OCI-LY3 (cell line): ENCODE results near the gene NUP210L.
"Not testable (repeated sequence)": the region's sequence is repeated elsewhere in the genome, so short reads cannot be mapped to it uniquely, and the experiment has no call there.

Experiments used
- H2AFZ ChIP-seq: fragments of 200-600, 300-600 bp; shearing (Covaris generic); 2 replicates; pipeline ENCODE4 v1.6.0; 2014; ENCODE audit warnings: antibody characterized with exemption, low read depth, low read length
- H3K27ac ChIP-seq: fragments of 200-600, 300-600 bp; sonication (generic); 2 replicates; pipeline ENCODE4 v1.5.1; 2014; ENCODE audit warnings: mild to moderate bottlenecking, low read length, moderate library complexity, mixed read lengths
- H3K27me3 ChIP-seq: fragments of 200-600, 300-600 bp; sonication (generic); 2 replicates; pipeline ENCODE4 v1.6.1; 2014; ENCODE audit warnings: low read depth, low read length, mixed read lengths
- H3K36me3 ChIP-seq: fragments of 200-600, 300-600 bp; sonication (generic); replicated peaks from 2 replicates; pipeline ENCODE3; 2014; ENCODE audit warnings: low read depth, low read length, mixed read lengths
- H3K4me1 ChIP-seq: fragments of 300-600, 200-600 bp; sonication (generic); 2 replicates; pipeline ENCODE4 v1.6.1; 2014; ENCODE audit warnings: low read length, mixed read lengths
- H3K4me2 ChIP-seq: fragments of 200-600, 300-600 bp; sonication (generic); 2 replicates; pipeline ENCODE4 v1.6.1; 2014; ENCODE audit warnings: low read length, mixed read lengths
- H3K4me3 ChIP-seq: fragments of 300-600, 200-600 bp; sonication (generic); 2 replicates; pipeline ENCODE4 v1.5.1; 2014; ENCODE audit warnings: antibody characterized with exemption, mild to moderate bottlenecking, low read length, moderate library complexity
- H3K79me2 ChIP-seq: fragments of 300-600, 200-600 bp; shearing (Covaris generic); 2 replicates; pipeline ENCODE4 v1.6.1; 2014; ENCODE audit warnings: mild to moderate bottlenecking, low read length, mixed read lengths
- H3K9ac ChIP-seq: fragments of 300-600, 200-600 bp; shearing (Covaris generic); 2 replicates; pipeline ENCODE4 v1.6.0; 2014; ENCODE audit warnings: mild to moderate bottlenecking, low read length, moderate library complexity
- H3K9me3 ChIP-seq: fragments of 200-600, 300-600 bp; shearing (Covaris generic); 2 replicates; pipeline ENCODE4 v1.6.1; 2014; ENCODE audit warnings: low read length, mixed read lengths; ENCODE audit not compliant: insufficient read depth
- H4K20me1 ChIP-seq: fragments of 200-600, 300-600 bp; sonication (generic); 2 replicates; pipeline ENCODE4 v1.6.1; 2016; ENCODE audit warnings: low read length, mixed read lengths; ENCODE audit not compliant: insufficient read depth
- EZH2phosphoT487 ChIP-seq: fragments of 200-600 bp; shearing (Covaris generic); IDR thresholded peaks from 2 replicates; pipeline ENCODE4 v1.6.1; 2018; ENCODE audit warnings: antibody characterized with exemption, mixed run types, low read depth
- TF ChIP-seq, protein P1 (sequence below): fragments of 200-600, 300-600 bp; sonication (generic); IDR thresholded peaks from 2 replicates; pipeline ENCODE4 v1.5.1; 2014; ENCODE audit warnings: antibody characterized with exemption, low read length, low read depth

Gene NUP210L

DNA sequence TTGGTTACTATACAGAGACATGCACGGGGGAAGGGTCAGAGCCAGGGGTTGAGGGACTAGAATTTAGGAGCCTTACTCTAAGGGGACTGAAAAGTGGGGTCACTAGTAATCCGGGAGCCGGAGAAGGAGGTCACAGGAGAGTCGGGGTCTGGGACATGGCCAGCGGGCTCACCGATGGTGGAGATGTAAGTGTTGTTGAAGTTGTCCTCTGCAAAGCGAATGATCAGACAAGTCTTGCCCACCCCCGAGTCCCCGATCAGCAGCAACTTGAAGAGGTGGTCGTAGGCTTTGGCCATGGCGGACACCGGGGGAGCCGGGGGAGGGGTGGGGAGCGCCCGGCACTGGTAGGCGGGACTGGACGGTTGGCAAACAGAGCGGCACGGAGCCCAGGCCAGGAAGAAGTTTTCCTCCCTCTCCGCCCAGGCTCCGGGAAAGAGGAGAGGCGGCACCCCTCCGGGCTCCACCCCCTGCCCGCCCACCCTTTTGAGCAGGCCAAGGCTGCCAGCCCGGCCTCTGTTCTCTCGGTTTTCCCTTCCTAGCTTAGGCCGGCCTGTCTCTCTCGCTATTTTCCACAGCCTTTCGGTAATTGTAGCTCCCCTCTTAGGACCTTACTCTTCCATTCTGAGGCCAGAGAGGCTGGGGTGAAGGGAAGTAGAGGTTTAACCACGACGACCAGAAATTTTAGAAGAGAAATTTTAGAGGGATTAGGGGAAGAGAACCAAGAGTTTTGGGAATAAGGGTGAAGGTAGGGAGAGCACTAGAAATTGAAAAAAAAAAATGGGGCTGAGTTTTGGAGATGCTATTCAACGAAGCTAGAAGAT lies 168.7 kb downstream of the NUP210L start, which contains the start of gene RAB13:
Gene RAB13, minus strand, starts transcription at position 399 of the 821 bp plus-strand sequence. Its CDS starts 103 bp downstream, at position 296.
- H3K36me3 ChIP-seq, result peaks cover 2% of the 10 kb centered on the region
- H3K4me1 ChIP-seq, result peaks cover 33% of the 10 kb centered on the region
- H4K20me1 ChIP-seq, result no peaks in the 10 kb centered on the region
- no peak for TF ChIP-seq EZH2phosphoT487
- TF ChIP-seq, protein P1, sequence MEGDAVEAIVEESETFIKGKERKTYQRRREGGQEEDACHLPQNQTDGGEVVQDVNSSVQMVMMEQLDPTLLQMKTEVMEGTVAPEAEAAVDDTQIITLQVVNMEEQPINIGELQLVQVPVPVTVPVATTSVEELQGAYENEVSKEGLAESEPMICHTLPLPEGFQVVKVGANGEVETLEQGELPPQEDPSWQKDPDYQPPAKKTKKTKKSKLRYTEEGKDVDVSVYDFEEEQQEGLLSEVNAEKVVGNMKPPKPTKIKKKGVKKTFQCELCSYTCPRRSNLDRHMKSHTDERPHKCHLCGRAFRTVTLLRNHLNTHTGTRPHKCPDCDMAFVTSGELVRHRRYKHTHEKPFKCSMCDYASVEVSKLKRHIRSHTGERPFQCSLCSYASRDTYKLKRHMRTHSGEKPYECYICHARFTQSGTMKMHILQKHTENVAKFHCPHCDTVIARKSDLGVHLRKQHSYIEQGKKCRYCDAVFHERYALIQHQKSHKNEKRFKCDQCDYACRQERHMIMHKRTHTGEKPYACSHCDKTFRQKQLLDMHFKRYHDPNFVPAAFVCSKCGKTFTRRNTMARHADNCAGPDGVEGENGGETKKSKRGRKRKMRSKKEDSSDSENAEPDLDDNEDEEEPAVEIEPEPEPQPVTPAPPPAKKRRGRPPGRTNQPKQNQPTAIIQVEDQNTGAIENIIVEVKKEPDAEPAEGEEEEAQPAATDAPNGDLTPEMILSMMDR, result no peak
- no peaks in the 10 kb centered on the region for H3K27me3 ChIP-seq
- H3K4me2 ChIP-seq, result peak within 1 kb of the TSS; percentile 78
- peak within 1 kb of the TSS; percentile 65 for H3K9ac ChIP-seq
- peak within 1 kb of the TSS; percentile 65 for H3K27ac ChIP-seq
- no peaks in the 10 kb centered on the region for H3K9me3 ChIP-seq
- H3K4me3 ChIP-seq, result peak within 1 kb of the TSS; percentile 73
- H2AFZ ChIP-seq, result peak within 1 kb of the TSS; percentile 73
- H3K79me2 ChIP-seq, result peaks cover 6% of the 10 kb centered on the region

DNA sequence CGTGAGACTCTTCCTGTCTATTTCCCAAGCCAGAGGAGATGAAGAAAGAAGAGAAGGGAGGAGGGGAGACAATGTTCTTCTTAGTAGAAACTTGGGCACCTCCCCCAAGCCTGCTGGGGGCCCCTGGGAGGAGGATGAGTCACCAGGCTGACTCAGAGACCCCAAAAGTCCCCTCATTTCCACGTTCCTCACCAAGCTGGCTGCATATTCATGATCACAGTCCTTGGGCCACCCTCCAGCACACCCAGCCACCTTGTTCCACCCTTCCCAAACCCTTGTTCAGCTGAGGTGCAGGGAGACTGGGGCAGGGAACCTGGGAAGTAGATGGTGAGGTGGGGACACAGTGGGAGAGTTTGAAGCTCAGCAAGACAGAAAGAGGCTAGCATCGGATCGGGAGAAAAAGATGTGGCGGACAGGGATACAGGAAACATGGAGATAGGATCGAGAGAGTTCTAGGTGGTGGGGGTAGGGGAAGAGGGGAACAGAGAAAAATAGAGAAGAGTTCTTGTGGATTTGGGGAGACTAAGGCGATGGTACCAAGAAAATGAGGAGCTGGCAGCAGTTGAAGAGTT lies 169.4 kb downstream of the NUP210L start:
- H3K27me3 ChIP-seq, result no peaks in the 10 kb centered on the region
- peak overlapping the region; percentile 78 for H3K4me2 ChIP-seq
- no peaks in the 10 kb centered on the region for H3K36me3 ChIP-seq
- peak overlapping the region; percentile 73 for H3K4me3 ChIP-seq
- TF ChIP-seq, protein P1, result no peak
- TF ChIP-seq EZH2phosphoT487, result no peak
- H3K4me1 ChIP-seq, result peaks cover 33% of the 10 kb centered on the region
- H3K9ac ChIP-seq, result peak overlapping the region; percentile 65
- H2AFZ ChIP-seq, result peak overlapping the region; percentile 73; the same call in 1 of the 2 replicates
- H4K20me1 ChIP-seq, result no peaks in the 10 kb centered on the region
- H3K79me2 ChIP-seq, result no peaks in the 10 kb centered on the region
- no peak overlapping the region for H3K27ac ChIP-seq
- no peaks in the 10 kb centered on the region for H3K9me3 ChIP-seq

DNA sequence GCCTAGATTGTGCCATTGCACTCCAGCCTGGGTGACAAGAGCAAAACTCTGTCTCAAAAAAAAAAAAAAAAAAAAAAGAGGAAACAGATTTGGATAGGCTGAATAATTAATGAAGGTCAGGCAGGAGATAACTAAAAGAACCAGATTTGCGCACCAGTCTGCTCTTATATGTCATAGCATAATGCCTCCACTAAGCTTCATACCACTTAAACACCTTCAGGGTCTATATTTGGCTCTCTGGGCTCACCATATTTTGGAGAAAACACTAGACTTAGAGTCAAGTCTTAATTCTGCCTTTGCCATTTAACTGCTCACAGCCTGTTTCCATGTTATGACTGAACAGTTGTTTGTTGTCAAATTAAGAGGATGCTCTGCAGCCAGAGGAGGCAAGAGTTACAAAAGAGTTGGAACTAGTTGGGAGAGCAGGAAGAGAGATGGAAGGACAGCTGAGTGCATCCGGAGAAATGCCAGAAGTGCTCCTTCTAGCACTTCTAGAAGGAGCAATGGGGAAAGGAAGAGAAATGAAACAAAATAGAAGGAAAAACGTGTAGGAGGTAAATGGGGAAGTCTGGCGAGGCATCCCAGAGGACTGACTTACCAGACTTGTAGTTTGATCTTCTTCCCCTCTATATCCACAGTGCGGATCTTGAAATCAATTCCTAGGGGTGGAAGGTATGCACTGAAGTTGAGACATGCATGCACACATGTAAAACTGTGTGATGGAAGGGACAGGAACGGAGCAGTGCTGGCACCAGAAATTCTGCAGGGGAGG lies 170.6 kb downstream of the NUP210L start:
- Histone ChIP-seq H3K4me3 (no peak overlapping the region), H3K9ac (no peak overlapping the region), H3K27ac (no peak overlapping the region)

DNA sequence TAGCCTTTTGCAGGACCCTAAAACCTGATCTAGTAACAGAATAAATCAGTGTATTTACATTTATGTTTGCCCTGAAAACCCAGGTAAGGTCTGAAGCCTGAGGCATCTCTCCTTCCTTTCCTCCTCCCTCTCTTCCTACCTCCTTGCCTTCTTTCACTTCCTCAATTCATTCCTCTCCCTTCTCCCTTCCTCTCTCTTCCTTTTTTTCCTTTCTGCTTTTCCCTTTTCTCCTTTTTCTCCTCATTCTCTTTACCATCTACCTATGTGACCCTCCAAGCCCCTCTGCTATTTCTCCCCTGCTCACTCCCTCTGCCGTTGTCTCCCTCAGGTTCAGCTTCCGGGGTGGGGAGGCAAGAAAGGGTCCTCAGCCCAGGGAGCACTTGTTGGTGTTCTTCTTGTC lies 173.1 kb downstream of the NUP210L start:
- not testable (repeated sequence) for H3K4me3 ChIP-seq, H2AFZ ChIP-seq, H3K27ac ChIP-seq, H3K9ac ChIP-seq, H4K20me1 ChIP-seq, H3K9me3 ChIP-seq, H3K4me2 ChIP-seq, H3K27me3 ChIP-seq, H3K36me3 ChIP-seq
- peaks cover 35% of the 10 kb centered on the region for H3K4me1 ChIP-seq
- H3K79me2 ChIP-seq, result peaks cover 14% of the 10 kb centered on the region

More for the DNA sequence above, 170.6 kb downstream of the NUP210L start:
- Histone ChIP-seq H2AFZ (no peak overlapping the region), H4K20me1 (no peaks in the 10 kb centered on the region), H3K4me1 (peaks cover 31% of the 10 kb centered on the region), H3K36me3 (no peaks in the 10 kb centered on the region), H3K79me2 (no peaks in the 10 kb centered on the region), H3K9me3 (no peaks in the 10 kb centered on the region), H3K27me3 (no peaks in the 10 kb centered on the region), H3K4me2 (peak overlapping the region; percentile 78; the same call in 1 of the 2 replicates)
- TF ChIP-seq, protein P1, result no peak
- TF ChIP-seq EZH2phosphoT487, result no peak

DNA sequence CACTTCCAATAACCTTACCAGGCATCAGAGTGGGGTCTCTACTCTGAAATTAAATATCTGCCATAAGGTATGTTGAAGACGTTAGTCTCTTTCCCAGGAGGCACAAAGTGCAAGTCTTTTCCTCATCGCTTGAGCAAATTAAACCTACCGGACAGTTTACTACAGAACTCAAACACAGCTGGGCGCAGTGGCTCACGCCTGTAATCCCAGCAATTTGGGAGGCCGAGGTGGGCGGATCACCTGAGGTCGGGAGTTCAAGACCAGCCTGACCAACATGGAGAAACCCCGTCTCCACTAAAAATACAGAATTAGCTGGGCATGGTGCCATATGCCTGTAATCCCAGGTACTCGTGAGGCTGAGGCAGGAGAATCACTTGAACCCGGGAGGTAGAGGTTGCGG lies 175.8 kb downstream of the NUP210L start:
- H4K20me1 ChIP-seq, H3K27ac ChIP-seq, H3K9me3 ChIP-seq, H2AFZ ChIP-seq, H3K27me3 ChIP-seq, H3K9ac ChIP-seq: not testable (repeated sequence)
- H3K4me2 ChIP-seq, result peak overlapping the region; percentile 83; the same call in 1 of the 2 replicates
- peak overlapping the region; percentile 85; the same call in 1 of the 2 replicates for H3K4me3 ChIP-seq
- H3K79me2 ChIP-seq, result peaks cover 27% of the 10 kb centered on the region
- peaks cover 20% of the 10 kb centered on the region for H3K36me3 ChIP-seq
- H3K4me1 ChIP-seq, result peaks cover 21% of the 10 kb centered on the region
